SH-SY5Y (cell line): ENCODE data around the gene FADS3.

Experiments
- GATA2 ChIP-seq: IDR thresholded peaks from 2 replicates; pipeline ENCODE4 v1.6.1; 2011; ENCODE audit warnings: mild to moderate bottlenecking, low read depth, low read length
- GATA3 ChIP-seq: IDR thresholded peaks from 2 replicates; pipeline ENCODE4 v1.6.1; 2011; ENCODE audit warnings: low read depth, mild to moderate bottlenecking, low read length, moderate library complexity

The FADS3 gene

DNA sequence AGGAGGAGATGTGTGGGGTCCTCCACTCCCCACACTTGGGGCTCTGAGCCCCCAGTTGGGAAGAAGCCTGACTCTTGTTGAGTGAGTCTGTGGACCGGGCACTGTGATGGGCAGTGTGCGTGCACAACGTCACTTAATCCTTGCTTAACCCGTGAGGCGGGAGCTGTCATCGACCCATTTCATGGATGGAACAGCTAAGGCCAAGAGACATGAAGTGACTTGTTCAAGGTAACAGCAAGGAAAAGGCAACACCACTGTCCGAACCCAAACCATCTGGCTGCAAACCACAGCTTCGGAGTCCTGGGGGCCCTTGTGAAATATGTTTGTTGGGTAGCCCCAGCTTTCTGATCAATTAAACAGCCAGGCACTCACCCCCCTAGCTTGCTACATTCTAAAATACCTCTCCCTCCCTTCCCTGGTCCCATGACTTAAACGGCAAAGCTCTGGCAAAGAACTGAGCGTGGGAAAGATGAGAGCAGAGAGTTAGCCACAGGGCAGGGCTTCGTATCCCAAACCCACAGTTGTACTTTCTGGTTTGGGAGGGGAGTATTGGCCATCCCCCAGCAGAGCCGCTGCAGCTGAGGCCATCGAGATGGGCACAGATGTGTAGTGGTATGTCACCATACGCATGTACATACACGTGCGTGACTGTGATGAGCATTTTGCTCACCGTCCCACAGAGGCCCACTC lies 37.0 kb downstream of the FADS3 start:
- no peak for TF ChIP-seq GATA2
- no peak for TF ChIP-seq GATA3

DNA sequence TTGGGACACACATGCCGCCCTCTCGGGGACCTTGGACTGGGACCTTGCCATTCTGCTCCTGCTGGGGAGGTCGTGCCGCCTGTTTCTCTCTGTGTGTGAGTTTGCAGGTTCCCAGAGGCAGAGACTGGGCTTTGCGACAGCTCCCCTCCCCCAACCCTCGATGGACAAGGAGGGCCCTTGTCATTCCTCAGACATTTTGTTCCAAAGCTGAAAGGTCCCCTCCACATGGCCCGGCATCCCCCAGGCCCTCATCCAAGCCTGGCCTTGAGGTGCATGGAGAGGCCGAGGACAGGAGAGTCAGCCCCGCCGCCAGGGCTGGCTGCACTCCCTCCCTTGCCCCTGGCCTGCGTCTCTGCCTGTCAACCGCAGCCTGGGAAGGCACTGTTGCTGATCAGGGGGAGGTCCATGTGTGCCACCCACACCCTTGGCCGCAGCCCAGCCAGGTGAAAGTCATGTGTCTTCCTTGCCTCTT lies 37.6 kb downstream of the FADS3 start:
- TF ChIP-seq GATA3 (no peak), GATA2 (no peak)

DNA sequence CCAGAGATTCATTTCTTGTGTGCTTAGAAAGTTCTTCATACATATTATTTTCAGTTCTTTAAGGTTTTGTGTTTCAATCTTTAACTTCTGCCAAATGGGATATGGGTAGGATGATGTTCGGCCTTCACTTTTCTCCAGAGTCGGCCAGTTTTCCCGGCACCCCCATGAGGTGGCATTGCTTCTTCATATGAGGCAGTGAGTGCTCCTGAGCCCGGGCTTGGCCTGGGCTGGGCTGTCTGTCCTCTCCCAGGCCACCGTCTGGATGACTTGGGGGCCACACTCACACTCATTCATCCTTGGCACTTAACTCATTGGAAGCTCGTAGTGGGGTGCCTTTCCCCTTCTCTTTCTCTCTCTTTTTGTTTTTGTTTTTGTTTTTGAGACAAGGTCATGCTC lies 39.4 kb downstream of the FADS3 start:
- TF ChIP-seq GATA2 (no peak), GATA3 (no peak)

DNA sequence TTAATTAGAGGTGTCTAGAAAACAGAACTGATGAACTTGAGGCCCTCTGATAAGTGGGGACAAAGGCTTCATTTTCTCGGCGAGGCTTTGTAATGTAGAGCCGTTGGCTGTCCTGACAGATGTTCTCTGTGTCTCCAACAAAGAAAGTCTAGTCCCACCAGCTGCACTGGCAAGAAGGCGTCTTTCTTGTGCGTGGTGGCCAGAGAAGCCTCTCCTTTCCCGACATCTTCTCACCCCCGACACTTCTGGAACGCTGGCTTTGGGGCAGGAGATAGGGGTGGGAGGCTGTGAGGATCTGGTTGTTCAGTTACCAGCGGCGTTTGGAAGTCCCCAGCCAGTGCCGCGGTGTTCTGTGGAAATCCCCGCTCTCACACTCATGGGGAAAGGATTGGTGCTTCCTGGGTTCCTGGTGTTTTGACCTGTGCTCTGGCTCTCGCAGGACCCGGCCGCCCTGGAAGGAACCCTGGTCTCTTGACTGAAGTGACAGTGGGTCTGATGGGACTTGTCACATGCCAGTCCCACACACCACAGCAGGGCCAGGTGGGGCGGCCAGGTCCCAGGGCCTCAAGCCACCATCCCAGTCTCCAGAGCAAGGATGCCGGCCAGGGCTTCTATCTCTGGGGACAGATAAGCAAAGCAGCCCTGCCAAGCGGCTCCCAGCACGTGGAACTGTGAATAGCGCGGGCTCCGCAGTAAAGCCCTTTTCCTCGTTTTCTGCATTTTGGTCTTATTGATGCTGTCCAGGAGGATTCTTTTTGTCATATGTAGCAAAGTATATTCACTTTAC lies 40.0 kb downstream of the FADS3 start:
- no peak for TF ChIP-seq GATA2
- TF ChIP-seq GATA3 = no peak

DNA sequence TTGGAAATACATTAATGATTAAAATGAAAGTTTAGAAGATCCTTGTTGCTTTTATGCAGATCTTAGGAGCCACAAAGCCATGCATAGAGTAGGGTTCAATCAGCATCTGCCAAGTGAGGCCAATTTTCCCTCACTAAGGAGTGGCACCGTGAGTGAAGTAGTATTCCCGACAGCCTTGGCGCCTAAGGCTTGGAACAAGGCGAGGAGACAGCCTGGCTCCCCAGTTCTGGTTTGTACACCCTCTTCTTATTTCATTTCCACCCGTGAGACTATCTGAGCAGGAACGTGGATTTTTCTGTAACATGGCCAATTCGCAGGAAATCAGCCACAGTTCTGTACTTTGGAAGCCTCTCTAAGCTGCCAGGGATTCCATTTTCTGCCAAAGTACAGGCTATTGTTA lies 40.7 kb downstream of the FADS3 start:
- no peak for TF ChIP-seq GATA2
- TF ChIP-seq GATA3 = no peak

DNA sequence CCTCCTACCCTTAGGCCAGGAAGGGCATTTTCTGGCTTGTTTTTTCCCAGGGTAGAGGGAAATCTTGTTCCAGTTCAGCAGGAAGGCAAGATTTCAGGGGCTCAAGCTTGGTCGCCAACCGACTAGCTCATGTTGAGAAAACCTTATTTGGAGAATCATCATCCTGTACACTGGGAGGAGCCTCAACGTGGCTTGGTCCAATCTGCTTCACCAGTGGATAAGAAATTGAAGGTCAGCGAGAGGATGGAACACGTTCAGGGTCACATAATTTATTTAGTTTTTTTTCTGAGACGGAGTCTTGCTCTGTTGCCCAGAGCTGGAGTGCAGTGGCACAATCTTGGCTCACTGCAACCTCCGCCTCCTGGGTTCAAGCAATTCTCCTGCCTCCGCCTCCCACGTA lies 42.7 kb downstream of the FADS3 start:
- TF ChIP-seq GATA3 (no peak), GATA2 (no peak)

DNA sequence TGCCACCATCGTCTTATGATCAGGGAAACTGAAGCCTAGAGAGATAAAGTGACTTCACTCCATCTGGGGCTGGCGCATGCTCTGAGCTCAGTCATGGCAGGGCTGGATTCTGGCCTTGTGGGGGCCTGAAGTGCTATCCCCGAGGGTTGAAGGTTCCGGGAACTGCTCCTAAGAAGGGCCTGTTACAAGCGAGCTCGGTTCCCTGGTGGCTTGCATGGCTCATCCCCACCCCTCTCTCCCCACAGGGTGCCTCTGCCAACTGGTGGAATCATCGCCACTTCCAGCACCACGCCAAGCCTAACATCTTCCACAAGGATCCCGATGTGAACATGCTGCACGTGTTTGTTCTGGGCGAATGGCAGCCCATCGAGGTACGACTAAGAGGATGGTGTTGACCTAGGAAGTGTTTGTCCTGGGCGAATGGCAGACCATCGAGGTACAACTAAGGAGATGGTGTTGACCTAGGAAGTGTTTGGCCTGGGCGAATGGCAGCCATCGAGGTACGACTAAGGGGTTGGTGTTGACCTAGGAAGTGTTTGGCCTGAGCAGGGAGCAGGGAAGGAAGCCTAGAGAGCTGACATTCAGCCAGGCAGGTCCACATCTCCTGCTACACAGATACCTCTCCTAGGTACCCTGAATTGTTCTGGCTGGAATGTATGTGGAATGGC lies 43.3 kb downstream of the FADS3 start:
- TF ChIP-seq GATA3 (no peak), GATA2 (no peak)

DNA sequence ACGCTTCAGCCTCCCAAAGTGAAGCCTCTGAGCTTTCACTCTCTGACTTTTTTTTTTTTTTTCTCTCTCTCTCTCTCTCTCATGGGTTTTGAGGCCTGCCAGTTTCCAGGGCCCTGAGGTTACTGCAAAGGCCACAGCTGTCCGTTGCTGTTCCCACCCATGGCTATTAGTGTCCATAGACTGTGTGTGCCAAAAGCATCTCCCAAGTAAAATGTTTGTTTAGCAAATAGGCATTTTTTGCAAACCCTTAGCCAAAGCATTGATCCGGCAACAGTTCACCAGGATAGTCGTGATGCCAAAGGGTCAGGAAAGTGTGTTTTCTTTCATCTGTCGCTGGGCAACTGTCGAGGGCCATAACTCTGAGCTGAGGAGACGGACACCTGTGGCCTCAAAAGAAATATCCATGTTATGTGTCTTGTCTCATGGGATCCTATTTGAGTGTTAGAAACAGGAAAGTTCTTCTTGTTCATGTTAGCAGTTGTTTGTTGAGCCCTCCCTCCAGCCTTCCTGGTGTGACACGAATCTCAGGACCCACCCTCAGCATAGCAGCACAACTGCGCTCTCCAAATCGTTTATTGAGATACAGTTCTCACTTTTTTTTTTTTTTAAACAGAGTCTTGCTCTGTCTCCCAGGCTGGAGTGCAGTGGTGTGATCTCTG lies 44.9 kb downstream of the FADS3 start:
- TF ChIP-seq GATA2 = no peak

DNA sequence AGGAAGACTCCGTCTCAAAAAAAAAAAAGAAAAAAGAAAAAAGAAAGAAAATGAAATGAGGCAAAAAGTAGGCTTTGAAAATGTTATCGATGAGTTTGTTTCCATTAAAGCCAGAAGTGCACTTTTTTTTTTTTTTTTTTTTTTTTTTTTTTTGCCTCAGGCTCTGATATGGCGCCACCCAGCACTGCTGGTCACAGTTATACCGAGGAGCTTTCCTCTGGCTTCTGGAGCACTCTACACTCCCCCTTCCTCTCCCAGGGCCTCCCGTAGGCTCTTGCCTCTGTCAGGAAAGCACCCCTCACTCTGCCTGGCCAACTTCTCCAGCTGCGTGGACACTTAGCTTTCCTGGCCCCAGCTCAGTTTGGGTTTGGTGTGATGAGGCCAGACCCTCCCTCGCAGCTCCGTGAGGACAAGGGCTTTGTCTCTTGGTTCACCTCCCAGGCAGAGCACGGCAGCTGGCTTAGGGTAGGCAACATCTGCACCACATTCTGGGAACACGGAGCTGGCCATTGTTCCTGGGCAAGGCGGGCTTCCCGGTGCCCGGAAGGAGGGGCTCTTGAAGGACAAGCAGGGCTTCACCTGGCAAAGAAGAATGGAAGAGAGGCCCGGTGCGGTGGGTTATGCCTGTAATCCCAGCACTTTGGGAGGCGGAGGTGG lies 46.3 kb downstream of the FADS3 start:
- TF ChIP-seq GATA2 = no peak
- TF ChIP-seq GATA3 = no peak

DNA sequence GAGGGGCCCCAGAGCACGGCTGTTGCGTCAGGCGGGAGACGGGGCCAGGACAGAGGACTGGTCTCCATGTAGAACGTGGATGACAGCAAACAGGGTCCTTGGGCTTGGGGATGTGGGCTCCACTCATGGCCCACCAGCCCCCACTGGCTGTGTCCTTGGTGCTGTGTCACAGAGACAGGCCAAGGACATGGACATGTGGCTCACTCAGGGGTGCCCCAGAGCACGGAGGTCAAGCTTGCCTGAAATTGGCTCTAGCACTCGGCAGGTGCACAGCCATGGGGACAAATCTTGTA lies 48.9 kb downstream of the FADS3 start:
- TF ChIP-seq GATA2 (no peak), GATA3 (no peak)

DNA sequence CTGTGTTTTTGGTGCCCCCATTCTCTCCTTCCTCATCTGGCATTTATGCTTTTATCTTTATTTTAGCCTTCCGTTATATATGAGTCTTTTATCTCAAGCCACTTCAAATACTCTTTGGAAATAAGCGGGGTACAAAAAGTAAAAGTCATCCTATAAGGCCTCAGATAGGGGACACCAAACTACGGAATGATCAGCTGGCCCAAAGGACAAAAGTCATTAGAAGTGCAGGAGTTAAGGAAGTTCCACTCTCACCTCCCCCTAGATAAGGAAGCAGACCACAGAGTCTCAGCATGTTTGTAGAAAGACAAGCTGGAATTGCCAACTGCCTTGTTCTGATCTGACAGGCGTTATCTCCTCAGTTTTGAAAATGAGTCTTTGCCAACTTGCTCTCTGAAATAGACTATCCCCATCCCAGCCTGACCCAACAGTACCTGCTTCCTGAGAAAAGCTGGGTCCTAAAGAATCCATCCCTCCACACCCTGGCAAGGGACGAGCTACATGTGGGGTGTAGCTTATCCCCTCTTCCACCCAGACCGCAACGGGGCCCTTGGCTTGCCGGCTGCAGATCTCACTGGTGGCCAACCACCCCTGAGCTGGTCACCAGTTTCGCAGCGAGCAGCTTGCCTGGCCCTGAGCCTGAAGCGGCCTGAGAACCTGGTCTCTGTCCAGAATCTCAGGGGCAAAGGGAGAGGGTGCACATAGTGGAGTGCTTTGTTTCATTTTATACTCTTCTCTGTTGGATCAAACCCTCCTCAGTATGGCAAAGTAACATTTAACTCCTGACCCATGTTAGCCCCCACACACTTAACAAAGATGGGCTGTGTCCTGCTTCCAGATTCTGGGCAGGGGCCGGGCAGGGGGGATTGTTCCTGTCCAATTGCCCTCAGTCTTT lies 49.5 kb downstream of the FADS3 start:
- TF ChIP-seq GATA3 (no peak), GATA2 (no peak)

DNA sequence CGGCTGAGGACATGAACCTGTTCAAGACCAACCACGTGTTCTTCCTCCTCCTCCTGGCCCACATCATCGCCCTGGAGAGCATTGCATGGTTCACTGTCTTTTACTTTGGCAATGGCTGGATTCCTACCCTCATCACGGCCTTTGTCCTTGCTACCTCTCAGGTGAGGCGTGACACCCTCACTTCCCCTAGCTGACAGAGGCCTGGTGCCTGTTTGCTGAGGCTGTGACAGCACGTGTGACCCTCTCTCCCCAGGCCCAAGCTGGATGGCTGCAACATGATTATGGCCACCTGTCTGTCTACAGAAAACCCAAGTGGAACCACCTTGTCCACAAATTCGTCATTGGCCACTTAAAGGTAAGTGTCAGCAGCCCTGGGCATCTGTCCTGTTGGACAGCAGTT lies 51.0 kb downstream of the FADS3 start:
- TF ChIP-seq GATA2 (no peak), GATA3 (no peak)

DNA sequence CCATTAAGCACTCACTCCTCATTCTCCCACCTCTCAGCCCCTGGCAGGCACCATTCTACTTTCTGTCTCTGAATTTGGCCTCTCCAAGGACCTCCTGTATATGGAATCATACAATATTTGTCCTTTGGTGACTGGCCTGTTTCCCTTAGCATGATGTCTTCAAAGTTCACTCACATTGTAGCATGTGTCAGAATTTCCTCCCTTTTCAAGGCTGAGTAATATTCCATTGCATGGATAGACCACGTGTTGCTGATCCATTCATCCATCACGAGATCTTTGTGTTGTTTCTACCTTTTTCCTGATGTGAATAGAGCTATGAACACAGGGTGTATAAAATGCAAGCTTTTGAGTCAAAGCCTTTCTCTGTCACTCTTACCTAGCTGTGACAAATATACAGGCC lies 51.6 kb downstream of the FADS3 start:
- no peak for TF ChIP-seq GATA3
- TF ChIP-seq GATA2 = no peak
